ENCODE measurements around the gene CTXN3.

Gene CTXN3

GRCh38 chr5:127649018-127649439 is at the start of gene CTXN3:
Gene CTXN3, plus strand, starts transcription at chr5:127649082. Its CDS starts 8,440 bp downstream, at chr5:127657522.
- no peak for TF ChIP-seq ZNF274 (IDR thresholded peaks at IDR 0.05; ENCODE audit: low read depth, low read length)
- no peak within 1 kb of the TSS for H3K4me3 ChIP-seq (ENCODE audit: low read length)

GRCh38 chr5:127599320-127599719 is 49.6 kb upstream of the CTXN3 start:
- no peak overlapping the region for H3K4me3 ChIP-seq (ENCODE audit: low read length)
- TF ChIP-seq ZNF274 (IDR thresholded peaks at IDR 0.05; ENCODE audit: low read depth, low read length): no peak

GRCh38 chr5:127599847-127600246 is 49.0 kb upstream of the CTXN3 start:
- no peak overlapping the region for H3K4me3 ChIP-seq (ENCODE audit: low read length)
- TF ChIP-seq ZNF274 (IDR thresholded peaks at IDR 0.05; ENCODE audit: low read depth, low read length): no peak

GRCh38 chr5:127601111-127601510 is 47.8 kb upstream of the CTXN3 start:
- TF ChIP-seq ZNF274 (IDR thresholded peaks at IDR 0.05; ENCODE audit: low read depth, low read length): no peak
- no peak overlapping the region for H3K4me3 ChIP-seq (ENCODE audit: low read length)

GRCh38 chr5:127601601-127602000 is 47.3 kb upstream of the CTXN3 start:
- no peak overlapping the region for H3K4me3 ChIP-seq (ENCODE audit: low read length)
- no peak for TF ChIP-seq ZNF274 (IDR thresholded peaks at IDR 0.05; ENCODE audit: low read depth, low read length)

- H3K4me3 ChIP-seq (ENCODE audit: low read length): no peak overlapping the region
- TF ChIP-seq ZNF274 (IDR thresholded peaks at IDR 0.05; ENCODE audit: low read depth, low read length): no peak
Measured at GRCh38 chr5:127602481-127602880, 46.4 kb upstream of the CTXN3 start.

GRCh38 chr5:127602896-127603844 is 45.7 kb upstream of the CTXN3 start:
- peak overlapping the region; percentile 32; the same call in 1 of the 2 replicates for H3K4me3 ChIP-seq (ENCODE audit: low read length)
- no peak for TF ChIP-seq ZNF274 (IDR thresholded peaks at IDR 0.05; ENCODE audit: low read depth, low read length)

- no peak for TF ChIP-seq ZNF274 (IDR thresholded peaks at IDR 0.05; ENCODE audit: low read depth, low read length)
- H3K4me3 ChIP-seq (ENCODE audit: low read length): no peak overlapping the region
Measured at GRCh38 chr5:127608077-127608660, 40.7 kb upstream of the CTXN3 start.

GRCh38 chr5:127609011-127609410 is 39.9 kb upstream of the CTXN3 start:
- H3K4me3 ChIP-seq (ENCODE audit: low read length): no peak overlapping the region
- no peak for TF ChIP-seq ZNF274 (IDR thresholded peaks at IDR 0.05; ENCODE audit: low read depth, low read length)

- H3K4me3 ChIP-seq (ENCODE audit: low read length): no peak overlapping the region
- TF ChIP-seq ZNF274 (IDR thresholded peaks at IDR 0.05; ENCODE audit: low read depth, low read length): no peak
Measured at GRCh38 chr5:127609957-127610356, 38.9 kb upstream of the CTXN3 start.

- no peak overlapping the region for H3K4me3 ChIP-seq (ENCODE audit: low read length)
- no peak for TF ChIP-seq ZNF274 (IDR thresholded peaks at IDR 0.05; ENCODE audit: low read depth, low read length)
Measured at GRCh38 chr5:127612441-127613141, 36.3 kb upstream of the CTXN3 start.

GRCh38 chr5:127615916-127616315 is 33.0 kb upstream of the CTXN3 start:
- no peak for TF ChIP-seq ZNF274 (IDR thresholded peaks at IDR 0.05; ENCODE audit: low read depth, low read length)

GRCh38 chr5:127619908-127620479 is 28.9 kb upstream of the CTXN3 start:
- no peak overlapping the region for H3K4me3 ChIP-seq (ENCODE audit: low read length)
- TF ChIP-seq ZNF274 (IDR thresholded peaks at IDR 0.05; ENCODE audit: low read depth, low read length): no peak

More at GRCh38 chr5:127615916-127616315, 33.0 kb upstream of the CTXN3 start:
- H3K4me3 ChIP-seq (ENCODE audit: low read length): no peak overlapping the region
